Vagina (tissue), 2 donors: ENCODE measurements around the gene ZCCHC7. TPM values are rescaled to one million over a fixed set of nuclear protein-coding genes. Genes with fewer than 3 reads are reported as not detected.
"Not testable (repeated sequence)": the region's sequence is repeated elsewhere in the genome, so short reads cannot be mapped to it uniquely, and the experiment has no call there.

Experiments
- DNase-seq, 2 donors: peaks; one replicate each; pipeline ENCODE4 v3.0.0-alpha.2; 2017; ENCODE audit errors: extremely low spot score in 2 of 2
- H3K27ac ChIP-seq: fragments of 200-600 bp; sonication (generic); one replicate; pipeline ENCODE4 v1.5.1; 2019
- H3K27me3 ChIP-seq: fragments of 200-600 bp; sonication (generic); one replicate; pipeline ENCODE4 v1.5.1; 2019
- H3K36me3 ChIP-seq, 2 donors: fragments of 200-600 bp; sonication (generic); one replicate each; pipeline ENCODE4 v1.5.1; 2017 to 2019
- H3K4me1 ChIP-seq: fragments of 200-600 bp; sonication (generic); one replicate; pipeline ENCODE4 v1.5.1; 2019
- H3K4me3 ChIP-seq, 2 donors: fragments of 200-600 bp; sonication (generic); 1 replicate in 1 of 2; 2 replicates in 1 of 2; pipeline ENCODE4 v1.5.1; 2016 to 2019
- H3K9me3 ChIP-seq: fragments of 200-600 bp; sonication (generic); one replicate; pipeline ENCODE4 v1.5.1; 2019
- CTCF ChIP-seq, 3 experiments: fragments of 450-650 bp in 2 of 3; fragments of 200-600 bp in 1 of 3; sonication (generic) in 1 of 3; IDR thresholded peaks; one replicate each; pipeline ENCODE4 v1.5.1; 2017 to 2019; ENCODE audit warnings: antibody characterized with exemption in 3 of 3, mild to moderate bottlenecking in 2 of 3, moderate library complexity in 2 of 3
- POLR2A ChIP-seq, 2 donors: fragments of 450-650 bp; IDR thresholded peaks; one replicate each; pipeline ENCODE4 v1.6.1; 2017; ENCODE audit warnings: antibody characterized with exemption in 2 of 2, mild to moderate bottlenecking in 2 of 2, moderate library complexity in 2 of 2
- POLR2AphosphoS5 ChIP-seq, 2 donors: sonication (generic); formaldehyde crosslinking; IDR thresholded peaks; one replicate each; pipeline ENCODE4 v1.9.0; 2017; ENCODE audit warnings: antibody characterized with exemption in 2 of 2, mild to moderate bottlenecking in 2 of 2, low read depth in 1 of 2; ENCODE audit not compliant: insufficient read depth in 1 of 2
- intact Hi-C: fragments of 100-400 bp; cut with DNase I; formaldehyde crosslinking; loops from one replicate; pipeline ENCODE4 v1.15.1; 2023
- total RNA-seq: library from RNA; depleted of rRNA; stranded (reverse); fragments of >200 nt; gene quantifications from one replicate; pipeline ENCODE4 v1.2.3, GENCODE V29; 2016

ZCCHC7 gene
- total RNA-seq = 15.2 TPM

- Histone ChIP-seq H3K27me3 (no peaks in the 10 kb centered on the region), H3K4me3 (peak within 1 kb of the TSS; percentile 67 to 97), H3K9me3 (no peaks in the 10 kb centered on the region), H3K27ac (peak within 1 kb of the TSS; percentile 75), H3K36me3 (no peaks in the 10 kb centered on the region), H3K4me1 (peaks cover 30% of the 10 kb centered on the region)
- peak; percentile 96 to 98 for DNase-seq
- TF ChIP-seq CTCF (IDR thresholded peaks at IDR 0.05) (no peak), POLR2A (IDR thresholded peaks at IDR 0.05) (peak in 1 of 2 donors; percentile 73), POLR2AphosphoS5 (IDR thresholded peaks at IDR 0.05; ENCODE audit: insufficient read depth in 1 of 2, low read depth in 1 of 2) (peak; percentile 90)
- intact Hi-C loops = no loop called here
Measured at GRCh38 chr9:37119907-37120842, at the start of gene ZCCHC7. ZCCHC7 (plus strand) TSS chr9:37120574.

GRCh38 chr9:37074790-37075189, 45.6 kb upstream of the ZCCHC7 start:
- H3K4me1 ChIP-seq, DNase-seq, intact Hi-C loops, H3K4me3 ChIP-seq, H3K27ac ChIP-seq, H3K27me3 ChIP-seq, H3K36me3 ChIP-seq, H3K9me3 ChIP-seq: not testable (repeated sequence)

GRCh38 chr9:37079370-37080164, 40.8 kb upstream of the ZCCHC7 start:
- Histone ChIP-seq H3K27ac (peak overlapping the region; percentile 87), H3K9me3 (no peaks in the 10 kb centered on the region), H3K4me3 (peak overlapping the region; percentile 74 to 97), H3K36me3 (no peaks in the 10 kb centered on the region), H3K4me1 (peaks cover 35% of the 10 kb centered on the region), H3K27me3 (no peaks in the 10 kb centered on the region)
- TF ChIP-seq CTCF (IDR thresholded peaks at IDR 0.05) (no peak), POLR2AphosphoS5 (IDR thresholded peaks at IDR 0.05; ENCODE audit: insufficient read depth in 1 of 2, low read depth in 1 of 2) (peak; percentile 78 to 91), POLR2A (IDR thresholded peaks at IDR 0.05) (peak in 1 of 2 donors; percentile 48)
- peak in 1 of 2 donors; percentile 94 for DNase-seq
- intact Hi-C loops = no loop called here

- intact Hi-C loops, H3K27me3 ChIP-seq, H3K9me3 ChIP-seq, H3K36me3 ChIP-seq, DNase-seq: not testable (repeated sequence)
- peaks cover 38% of the 10 kb centered on the region for H3K4me1 ChIP-seq
- H3K4me3 ChIP-seq = peak overlapping the region; percentile 74 to 97
- H3K27ac ChIP-seq = peak overlapping the region; percentile 87
Measured at GRCh38 chr9:37080165-37080628, 40.2 kb upstream of the ZCCHC7 start.

- H3K36me3 ChIP-seq, H3K27ac ChIP-seq, H3K4me3 ChIP-seq, H3K27me3 ChIP-seq, intact Hi-C loops, H3K9me3 ChIP-seq, DNase-seq: not testable (repeated sequence)
- peaks cover 38% of the 10 kb centered on the region for H3K4me1 ChIP-seq
Measured at GRCh38 chr9:37081507-37081906, 38.9 kb upstream of the ZCCHC7 start.

GRCh38 chr9:37082214-37082765, 38.1 kb upstream of the ZCCHC7 start:
- TF ChIP-seq POLR2AphosphoS5 (IDR thresholded peaks at IDR 0.05; ENCODE audit: insufficient read depth in 1 of 2, low read depth in 1 of 2) (no peak), POLR2A (IDR thresholded peaks at IDR 0.05) (no peak), CTCF (IDR thresholded peaks at IDR 0.05) (no peak)

More at GRCh38 chr9:37082214-37082765, 38.1 kb upstream of the ZCCHC7 start:
- peaks cover 0 to 8% of the 10 kb centered on the region in 2 donors for H3K36me3 ChIP-seq
- H3K9me3 ChIP-seq = no peaks in the 10 kb centered on the region
- no peak overlapping the region for H3K27ac ChIP-seq
- H3K27me3 ChIP-seq = no peaks in the 10 kb centered on the region
- H3K4me1 ChIP-seq = peaks cover 38% of the 10 kb centered on the region
- intact Hi-C loops = no loop called here
- DNase-seq = no peak
- no peak overlapping the region for H3K4me3 ChIP-seq
